Measurements from ENCODE around the gene THAP4. TPM values are rescaled to one million over a fixed set of nuclear protein-coding genes. Genes with fewer than 3 reads are reported as not detected.

THAP4 gene
- total RNA-seq, 2 donors from 2014 or later, result 35.0 to 42.5 TPM

GRCh38 chr2:241556746-241557145, 80.2 kb downstream of the THAP4 start:
- no peaks in the 10 kb centered on the region for H3K9me3 Mint-ChIP-seq
- H3K4me1 Mint-ChIP-seq, result no peaks in the 10 kb centered on the region
- ATAC-seq (replicated peaks), result no peak
- peaks cover 31% of the 10 kb centered on the region for H3K27me3 Mint-ChIP-seq
- no peak overlapping the region for H3K27ac Mint-ChIP-seq
- H3K4me3 Mint-ChIP-seq, result no peak overlapping the region
- H3K36me3 Mint-ChIP-seq (ENCODE audit: low read depth), result peaks cover 11% of the 10 kb centered on the region

- H3K4me3 Mint-ChIP-seq, result no peak overlapping the region
- H3K27me3 Mint-ChIP-seq, result peaks cover 35% of the 10 kb centered on the region
- no peak overlapping the region for H3K27ac Mint-ChIP-seq
- ATAC-seq (replicated peaks), result no peak
- no peaks in the 10 kb centered on the region for H3K9me3 Mint-ChIP-seq
- no peaks in the 10 kb centered on the region for H3K4me1 Mint-ChIP-seq
- H3K36me3 Mint-ChIP-seq (ENCODE audit: low read depth), result peaks cover 11% of the 10 kb centered on the region
Observed at GRCh38 chr2:241555711-241556110, 81.2 kb downstream of the THAP4 start.

- Mint-ChIP-seq H3K36me3 (ENCODE audit: low read depth) (peaks cover 11% of the 10 kb centered on the region), H3K4me3 (no peak overlapping the region), H3K4me1 (no peaks in the 10 kb centered on the region), H3K27ac (no peak overlapping the region), H3K9me3 (no peaks in the 10 kb centered on the region), H3K27me3 (peaks cover 29% of the 10 kb centered on the region)
- no peak for ATAC-seq (replicated peaks)
Observed at GRCh38 chr2:241554610-241555322, 82.2 kb downstream of the THAP4 start.

GRCh38 chr2:241553981-241554380, 83.0 kb downstream of the THAP4 start:
- ATAC-seq (replicated peaks), result no peak
- H3K27me3 Mint-ChIP-seq, result peaks cover 32% of the 10 kb centered on the region
- H3K27ac Mint-ChIP-seq, result no peak overlapping the region
- no peak overlapping the region for H3K4me3 Mint-ChIP-seq
- no peaks in the 10 kb centered on the region for H3K4me1 Mint-ChIP-seq
- H3K36me3 Mint-ChIP-seq (ENCODE audit: low read depth), result peaks cover 11% of the 10 kb centered on the region
- H3K9me3 Mint-ChIP-seq, result no peaks in the 10 kb centered on the region

- Mint-ChIP-seq H3K4me1 (no peaks in the 10 kb centered on the region), H3K9me3 (no peaks in the 10 kb centered on the region), H3K27ac (no peak overlapping the region), H3K27me3 (peaks cover 32% of the 10 kb centered on the region), H3K36me3 (ENCODE audit: low read depth) (peaks cover 11% of the 10 kb centered on the region), H3K4me3 (no peak overlapping the region)
- no peak for ATAC-seq (replicated peaks)
Observed at GRCh38 chr2:241553512-241553830, 83.5 kb downstream of the THAP4 start.

GRCh38 chr2:241551998-241552737, 84.8 kb downstream of the THAP4 start:
- Mint-ChIP-seq H3K36me3 (ENCODE audit: low read depth) (no peaks in the 10 kb centered on the region), H3K4me3 (no peak overlapping the region), H3K4me1 (no peaks in the 10 kb centered on the region), H3K9me3 (no peaks in the 10 kb centered on the region), H3K27me3 (peaks cover 23% of the 10 kb centered on the region), H3K27ac (no peak overlapping the region)
- ATAC-seq (replicated peaks), result no peak

GRCh38 chr2:241551599-241551997, 85.4 kb downstream of the THAP4 start:
- Mint-ChIP-seq H3K36me3 (ENCODE audit: low read depth) (no peaks in the 10 kb centered on the region), H3K4me1 (no peaks in the 10 kb centered on the region), H3K27ac (no peak overlapping the region), H3K4me3 (no peak overlapping the region), H3K9me3 (no peaks in the 10 kb centered on the region), H3K27me3 (peaks cover 21% of the 10 kb centered on the region)
- ATAC-seq (replicated peaks), result no peak

- Mint-ChIP-seq H3K27ac (no peak overlapping the region), H3K27me3 (peaks cover 21% of the 10 kb centered on the region), H3K9me3 (no peaks in the 10 kb centered on the region), H3K4me1 (no peaks in the 10 kb centered on the region), H3K4me3 (no peak overlapping the region), H3K36me3 (ENCODE audit: low read depth) (no peaks in the 10 kb centered on the region)
- no peak for ATAC-seq (replicated peaks)
Observed at GRCh38 chr2:241550616-241551580, 86.1 kb downstream of the THAP4 start.

- Mint-ChIP-seq H3K27ac (no peak overlapping the region), H3K9me3 (no peaks in the 10 kb centered on the region), H3K27me3 (peaks cover 18% of the 10 kb centered on the region), H3K36me3 (ENCODE audit: low read depth) (no peaks in the 10 kb centered on the region), H3K4me1 (no peaks in the 10 kb centered on the region), H3K4me3 (no peak overlapping the region)
- no peak for ATAC-seq (replicated peaks)
Observed at GRCh38 chr2:241548451-241548835, 88.5 kb downstream of the THAP4 start.

- no peak for ATAC-seq (replicated peaks)
- no peaks in the 10 kb centered on the region for H3K36me3 Mint-ChIP-seq (ENCODE audit: low read depth)
- H3K4me1 Mint-ChIP-seq, result no peaks in the 10 kb centered on the region
- no peaks in the 10 kb centered on the region for H3K9me3 Mint-ChIP-seq
- no peak overlapping the region for H3K4me3 Mint-ChIP-seq
- H3K27me3 Mint-ChIP-seq, result peaks cover 18% of the 10 kb centered on the region
- H3K27ac Mint-ChIP-seq, result no peak overlapping the region
Observed at GRCh38 chr2:241547781-241548450, 89.0 kb downstream of the THAP4 start.

GRCh38 chr2:241546771-241547498, 90.0 kb downstream of the THAP4 start:
- Mint-ChIP-seq H3K9me3 (no peaks in the 10 kb centered on the region), H3K36me3 (ENCODE audit: low read depth) (no peaks in the 10 kb centered on the region), H3K27me3 (peaks cover 13% of the 10 kb centered on the region), H3K4me3 (no peak overlapping the region), H3K27ac (no peak overlapping the region), H3K4me1 (no peaks in the 10 kb centered on the region)
- no peak for ATAC-seq (replicated peaks)

- no peak overlapping the region for H3K27ac Mint-ChIP-seq
- H3K36me3 Mint-ChIP-seq (ENCODE audit: low read depth), result no peaks in the 10 kb centered on the region
- H3K4me3 Mint-ChIP-seq, result no peak overlapping the region
- no peak for ATAC-seq (replicated peaks)
- no peaks in the 10 kb centered on the region for H3K4me1 Mint-ChIP-seq
- peaks cover 9% of the 10 kb centered on the region for H3K27me3 Mint-ChIP-seq
- no peaks in the 10 kb centered on the region for H3K9me3 Mint-ChIP-seq
Observed at GRCh38 chr2:241545523-241546473, 91.2 kb downstream of the THAP4 start.

GRCh38 chr2:241545106-241545505, 91.9 kb downstream of the THAP4 start:
- no peaks in the 10 kb centered on the region for H3K4me1 Mint-ChIP-seq
- H3K27ac Mint-ChIP-seq, result no peak overlapping the region
- ATAC-seq (replicated peaks), result no peak
- H3K27me3 Mint-ChIP-seq, result peaks cover 9% of the 10 kb centered on the region
- no peaks in the 10 kb centered on the region for H3K36me3 Mint-ChIP-seq (ENCODE audit: low read depth)
- no peaks in the 10 kb centered on the region for H3K9me3 Mint-ChIP-seq
- no peak overlapping the region for H3K4me3 Mint-ChIP-seq
